Natural killer cell (primary cell): ENCODE measurements around the gene TCAF2. TPM values are rescaled to one million over a fixed set of nuclear protein-coding genes. Genes with fewer than 3 reads are reported as not detected.
"Not testable (repeated sequence)": the region's sequence is repeated elsewhere in the genome, so short reads cannot be mapped to it uniquely, and the experiment has no call there.

Source experiments
- ATAC-seq, 3 donors: fragments of 150-1000 bp in 2 of 3; fragments of 200-7000 bp in 1 of 3; cut with Tn5 transposase; 1 replicate in 1 of 3; 2 replicates in 2 of 3; pipeline ENCODE4 v1.10.0; 2021; ENCODE audit warnings: mild to moderate bottlenecking in 2 of 3, moderate library complexity in 2 of 3
- DNase-seq, 2 donors: peaks; one replicate each; pipeline versions ENCODE4 v3.0.0 to v3.0.0-alpha.2; 2013 to 2021; ENCODE audit warnings: mixed read lengths in 1 of 2
- H3K27ac ChIP-seq: one replicate; pipeline ENCODE4 v1.5.1; 2013; ENCODE audit warnings: mild to moderate bottlenecking, low read length
- H3K27me3 ChIP-seq: one replicate; pipeline ENCODE4 v1.6.1; 2013; ENCODE audit warnings: low read length; ENCODE audit not compliant: control insufficient read depth, insufficient read depth
- H3K36me3 ChIP-seq: one replicate; pipeline ENCODE4 v1.6.1; 2013; ENCODE audit warnings: low read length; ENCODE audit not compliant: control insufficient read depth, insufficient read depth
- H3K4me1 ChIP-seq: one replicate; pipeline ENCODE4 v1.6.1; 2013; ENCODE audit warnings: low read length; ENCODE audit not compliant: control insufficient read depth, insufficient read depth
- H3K4me3 ChIP-seq: one replicate; pipeline ENCODE4 v1.5.1; 2013; ENCODE audit warnings: low read length
- H3K9me3 ChIP-seq: one replicate; pipeline ENCODE4 v1.6.1; 2013; ENCODE audit warnings: low read length; ENCODE audit not compliant: control insufficient read depth, insufficient read depth
- H3K27ac Mint-ChIP-seq, 2 donors: one replicate each; pipeline ENCODE4 v1.8.0; 2022; ENCODE audit warnings: mild to moderate bottlenecking in 2 of 2, mixed read lengths in 2 of 2, moderate library complexity in 1 of 2
- H3K27me3 Mint-ChIP-seq, 2 donors: one replicate each; pipeline ENCODE4 v1.8.0; 2022; ENCODE audit warnings: low read depth in 2 of 2, mixed read lengths in 2 of 2
- H3K36me3 Mint-ChIP-seq: one replicate; pipeline ENCODE4 v1.8.0; 2022; ENCODE audit warnings: mixed read lengths
- H3K4me1 Mint-ChIP-seq, 2 donors: one replicate each; pipeline ENCODE4 v1.8.0; 2022; ENCODE audit warnings: mixed read lengths in 2 of 2
- H3K4me3 Mint-ChIP-seq: one replicate; pipeline ENCODE4 v1.8.0; 2022; ENCODE audit warnings: mild to moderate bottlenecking, moderate library complexity, mixed read lengths
- H3K9me3 Mint-ChIP-seq, 2 donors: one replicate each; pipeline ENCODE4 v1.8.0; 2022; ENCODE audit warnings: mixed read lengths in 2 of 2
- WGBS: methylation state at CpG from one replicate; pipeline ENCODE4 v1.1.7; 2013; ENCODE audit warnings: missing lambda C conversion rate; ENCODE audit not compliant: insufficient coverage; 5-methylcytosine and 5-hydroxymethylcytosine counted together
- intact Hi-C: fragments of 100-400 bp; cut with micrococcal nuclease; formaldehyde crosslinking; loops from one replicate; pipeline ENCODE4 v1.14.2; 2022
- total RNA-seq, 4 donors: library from RNA; stranded (reverse); fragments of 120-200 nt in 1 of 4; gene quantifications; one replicate each; pipeline versions ENCODE4 v1.2.3 to v1.2.4, GENCODE V29; 2013 to 2022

The TCAF2 gene
- total RNA-seq, 3 donors from 2014 or later (not counting 1 experiment from before 2014, with no cell fraction given) = 8.0 to 10.4 (median 8.7) TPM

GRCh38 chr7:143639372-143639771 is 18.6 kb downstream of the TCAF2 start:
- H3K27ac Mint-ChIP-seq, H3K36me3 Mint-ChIP-seq, H3K27ac ChIP-seq, H3K9me3 ChIP-seq, H3K27me3 Mint-ChIP-seq, H3K4me1 Mint-ChIP-seq, H3K4me1 ChIP-seq, DNase-seq, H3K4me3 ChIP-seq, H3K36me3 ChIP-seq, H3K4me3 Mint-ChIP-seq, H3K27me3 ChIP-seq, intact Hi-C loops, H3K9me3 Mint-ChIP-seq: not testable (repeated sequence)
- WGBS = no CpG with 5 or more reads among the region's 7 CpGs
- ATAC-seq = peak in 2 of 3 donors; percentile 68 to 74

GRCh38 chr7:143640528-143641189 is 19.9 kb downstream of the TCAF2 start:
- H3K4me1 ChIP-seq, H3K27me3 Mint-ChIP-seq, H3K9me3 Mint-ChIP-seq, DNase-seq, H3K4me3 Mint-ChIP-seq, H3K4me1 Mint-ChIP-seq, H3K9me3 ChIP-seq, intact Hi-C loops, H3K36me3 Mint-ChIP-seq, H3K4me3 ChIP-seq, ATAC-seq, H3K27ac Mint-ChIP-seq, H3K27me3 ChIP-seq, H3K36me3 ChIP-seq, H3K27ac ChIP-seq: not testable (repeated sequence)
- no CpG with 5 or more reads among the region's 9 CpGs for WGBS

GRCh38 chr7:143646598-143646997 is 25.8 kb downstream of the TCAF2 start:
- H3K9me3 Mint-ChIP-seq, DNase-seq, H3K27ac Mint-ChIP-seq, H3K36me3 Mint-ChIP-seq, H3K4me1 ChIP-seq, H3K27ac ChIP-seq, H3K27me3 Mint-ChIP-seq, H3K9me3 ChIP-seq, H3K27me3 ChIP-seq, H3K4me1 Mint-ChIP-seq, ATAC-seq, H3K36me3 ChIP-seq, intact Hi-C loops, H3K4me3 ChIP-seq, H3K4me3 Mint-ChIP-seq: not testable (repeated sequence)
- WGBS = no CpG with 5 or more reads among the region's 6 CpGs

GRCh38 chr7:143649902-143650301 is 29.1 kb downstream of the TCAF2 start:
- H3K27me3 ChIP-seq, H3K9me3 ChIP-seq, H3K9me3 Mint-ChIP-seq, H3K4me3 ChIP-seq, H3K36me3 ChIP-seq, H3K4me1 Mint-ChIP-seq, intact Hi-C loops, H3K27ac Mint-ChIP-seq, DNase-seq, H3K4me3 Mint-ChIP-seq, H3K36me3 Mint-ChIP-seq, H3K27me3 Mint-ChIP-seq, ATAC-seq, H3K4me1 ChIP-seq, H3K27ac ChIP-seq: not testable (repeated sequence)
- WGBS = no CpG with 5 or more reads among the region's 3 CpGs

- DNase-seq, intact Hi-C loops: not testable (repeated sequence)
- WGBS = no CpG with 5 or more reads among the region's 8 CpGs
These were observed 29.7 kb downstream of the TCAF2 start for GRCh38 chr7:143650447-143650846.

More at GRCh38 chr7:143650447-143650846, 29.7 kb downstream of the TCAF2 start:
- not testable (repeated sequence) for ATAC-seq, H3K27ac ChIP-seq, H3K4me3 ChIP-seq, H3K27me3 Mint-ChIP-seq, H3K27ac Mint-ChIP-seq, H3K27me3 ChIP-seq, H3K4me3 Mint-ChIP-seq, H3K4me1 Mint-ChIP-seq, H3K9me3 Mint-ChIP-seq, H3K36me3 Mint-ChIP-seq, H3K9me3 ChIP-seq, H3K36me3 ChIP-seq, H3K4me1 ChIP-seq

Other genes starting within 250 kb of the TCAF2 start
- gene ZYX, start 239.6 kb upstream of the TCAF2 start, total RNA-seq = 100 to 1,000 TPM; 168 to 219 (median 186) TPM
- gene EPHA1, start 212.1 kb upstream of the TCAF2 start, total RNA-seq = 1 to 10 TPM in 2 of 3 donors, not detected in 1; 1.0 to 1.2 TPM
- gene TAS2R60, start 177.5 kb upstream of the TCAF2 start, total RNA-seq = under 1 TPM in 1 of 3 donors, not detected in 2; 0.40 TPM
- not detected for gene TAS2R41, start 143.1 kb upstream of the TCAF2 start, total RNA-seq
- under 1 TPM in 2 of 3 donors, not detected in 1; 0.39 to 0.42 TPM for gene CTAGE15, start 49.2 kb upstream of the TCAF2 start, total RNA-seq
- under 1 TPM; 0.16 to 0.72 (median 0.40) TPM for gene CTAGE6, start 136.7 kb downstream of the TCAF2 start, total RNA-seq